ENCODE data around the gene FBN1. TPM values are rescaled to one million over a fixed set of nuclear protein-coding genes. Genes with fewer than 3 reads are reported as not detected.
A peak's percentile ranks its signal among the peaks of the same experiment; 100 is the strongest.

The FBN1 gene
- total RNA-seq, 1 experiment from 2014 or later, result 109 TPM

- DNase-seq (ENCODE audit: low read depth), result peak; percentile 87
Observed at GRCh38 chr15:48520376-48521155, 124.9 kb downstream of the FBN1 start.

GRCh38 chr15:48516121-48516520 lies 129.4 kb downstream of the FBN1 start:
- peak; percentile 40 for DNase-seq (ENCODE audit: low read depth)

DNA sequence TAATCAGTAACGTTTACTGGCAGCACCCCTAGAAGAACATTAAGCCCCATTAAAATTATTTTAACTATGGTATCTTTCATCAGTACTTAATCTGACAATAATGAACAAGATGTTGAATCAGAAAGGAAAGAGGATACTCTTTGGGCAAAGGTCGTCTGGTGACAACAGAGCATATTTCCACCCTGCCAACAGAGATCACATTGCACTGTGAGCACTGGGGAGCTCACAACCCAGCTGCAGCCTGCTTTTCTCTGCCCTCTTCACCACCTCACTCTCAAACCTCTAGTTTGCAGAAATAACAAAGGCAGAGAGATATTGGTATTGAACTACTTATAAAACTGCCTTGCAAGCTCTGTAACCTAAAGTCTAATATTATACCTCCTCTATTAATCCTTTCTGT lies 130.0 kb downstream of the FBN1 start:
- DNase-seq (ENCODE audit: low read depth), result no peak

DNA sequence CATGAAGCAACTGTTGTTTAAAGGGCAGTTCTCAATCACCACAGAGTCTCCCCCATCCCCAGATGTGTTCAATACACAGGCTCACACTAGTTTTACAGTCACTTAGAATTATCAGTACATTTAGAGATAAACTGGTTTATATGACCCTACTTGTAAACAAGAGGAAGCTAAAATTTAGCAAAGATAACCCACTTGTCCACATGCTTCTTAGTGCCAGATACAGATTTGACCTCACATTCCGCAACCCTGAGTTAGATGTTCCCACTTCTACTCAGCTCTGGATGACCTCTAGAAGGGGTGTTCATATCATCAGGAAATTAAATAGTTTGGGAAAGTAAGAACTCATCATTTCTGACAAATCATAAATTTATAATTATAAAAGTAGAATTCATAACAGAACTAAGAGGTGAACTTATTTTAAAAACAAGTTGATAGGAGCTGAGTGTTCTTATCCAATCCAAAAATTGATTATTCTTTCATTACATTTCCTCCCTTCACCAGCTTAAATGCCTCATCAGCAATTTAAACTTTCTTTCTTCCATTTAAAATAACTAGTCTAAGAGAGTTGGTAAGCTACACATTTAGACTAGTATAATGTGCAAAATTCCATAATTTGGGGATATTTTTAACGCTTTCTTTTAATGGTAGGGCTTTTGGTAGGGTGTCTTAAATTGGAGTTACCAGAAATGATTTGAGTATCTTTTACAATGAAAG lies 131.2 kb downstream of the FBN1 start:
- no peak for DNase-seq (ENCODE audit: low read depth)

GRCh38 chr15:48510976-48511375 lies 134.5 kb downstream of the FBN1 start:
- no peak for DNase-seq (ENCODE audit: low read depth)

DNA sequence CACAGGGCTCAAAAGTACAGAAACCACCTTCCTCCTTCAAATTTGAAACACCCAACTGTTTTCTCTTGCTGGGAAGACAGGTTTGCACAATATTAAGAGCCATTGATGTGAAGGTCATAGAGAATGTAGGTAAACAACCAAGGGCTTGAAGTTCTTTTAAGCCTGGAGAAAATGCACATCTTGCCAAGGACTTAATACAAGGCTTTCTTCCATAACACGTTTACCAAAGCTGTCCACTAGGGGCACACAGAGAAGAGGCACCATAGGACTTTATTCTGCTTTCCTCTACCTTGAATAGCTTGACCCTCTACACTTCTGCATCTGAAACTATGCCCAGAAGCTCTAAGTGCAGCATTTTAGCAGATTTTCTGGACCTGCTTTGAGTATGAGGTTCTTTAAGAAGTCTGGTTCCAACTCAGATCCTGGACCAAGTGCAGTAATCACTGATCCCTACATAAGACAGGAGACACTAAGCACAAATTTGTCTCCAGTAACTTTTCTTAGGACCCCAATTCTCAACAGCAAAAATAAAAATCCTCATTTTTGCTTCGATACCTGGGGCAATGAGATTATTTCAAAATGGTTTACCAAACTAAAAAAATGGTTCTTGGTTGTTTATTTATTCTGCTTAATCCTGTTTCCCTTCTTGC lies 138.0 kb downstream of the FBN1 start:
- peak; percentile 63 for DNase-seq (ENCODE audit: low read depth)

GRCh38 chr15:48505067-48505466 lies 140.4 kb downstream of the FBN1 start:
- no peak for DNase-seq (ENCODE audit: low read depth)

DNA sequence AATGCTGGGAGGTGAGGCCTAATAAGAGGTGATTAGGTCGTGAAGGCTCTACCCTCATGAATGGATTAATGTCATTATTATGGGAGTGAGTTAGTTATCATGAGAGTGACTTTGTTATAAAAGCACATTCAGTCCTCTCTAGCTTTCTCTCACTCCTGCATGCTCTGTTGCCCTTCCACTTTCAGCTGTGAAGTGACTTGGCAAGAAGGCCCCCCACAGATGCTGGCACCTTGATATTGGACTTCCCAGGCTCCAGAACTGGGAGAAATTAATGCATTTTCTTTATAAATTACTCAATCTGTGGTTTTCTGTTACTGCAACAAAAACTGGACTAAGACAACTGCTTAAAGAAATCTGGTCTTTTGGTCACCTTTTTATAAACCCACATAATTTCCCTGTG lies 144.3 kb downstream of the FBN1 start:
- DNase-seq (ENCODE audit: low read depth), result no peak

- no peak for DNase-seq (ENCODE audit: low read depth)
Observed at GRCh38 chr15:48500595-48500994, 144.9 kb downstream of the FBN1 start.

- no peak for DNase-seq (ENCODE audit: low read depth)
Observed at GRCh38 chr15:48499978-48500377, 145.5 kb downstream of the FBN1 start.

DNA sequence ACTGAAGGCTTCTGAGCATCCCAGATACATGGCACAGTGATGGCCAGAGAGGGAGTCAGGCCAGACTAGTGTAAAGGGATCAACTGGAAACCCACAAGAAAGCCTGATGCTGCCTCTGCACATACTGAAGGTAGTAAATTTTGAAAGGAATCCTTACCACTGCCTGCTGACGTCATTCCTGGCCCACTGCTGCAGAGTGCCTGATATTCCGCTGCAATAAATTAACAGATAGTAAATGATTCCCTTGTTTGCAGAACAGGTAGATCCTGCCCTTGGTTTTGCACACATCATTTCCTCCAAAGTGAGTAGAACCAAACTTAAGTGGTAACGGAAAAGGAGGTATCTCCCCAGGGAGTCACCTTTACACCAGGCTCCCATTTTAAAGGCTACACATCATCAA lies 146.7 kb downstream of the FBN1 start:
- no peak for DNase-seq (ENCODE audit: low read depth)

GRCh38 chr15:48494631-48495030 lies 150.9 kb downstream of the FBN1 start:
- peak; percentile 83 for DNase-seq (ENCODE audit: low read depth)

DNA sequence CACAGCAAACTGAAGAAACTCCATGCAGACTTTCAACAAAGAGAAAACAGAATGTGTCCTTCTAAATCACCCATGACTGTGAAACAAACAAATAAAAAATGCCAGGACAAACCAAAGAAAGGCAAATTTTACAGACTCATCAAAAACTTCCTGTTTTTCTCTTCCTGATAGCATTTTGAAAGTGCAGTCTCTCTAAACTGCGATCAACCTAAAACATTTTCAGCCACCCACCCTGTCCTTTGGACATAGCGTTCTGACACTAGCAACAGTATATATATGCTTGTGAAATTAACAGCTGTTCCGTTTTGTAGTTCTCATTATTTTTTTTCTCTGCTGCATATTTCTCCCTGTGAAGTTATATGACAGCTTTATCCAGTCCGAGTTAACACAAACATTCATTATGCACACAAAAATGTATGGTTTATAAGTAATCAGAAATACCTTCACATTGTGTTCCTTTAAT lies 151.7 kb downstream of the FBN1 start:
- no peak for DNase-seq (ENCODE audit: low read depth)

- DNase-seq (ENCODE audit: low read depth), result peak; percentile 98
Observed at GRCh38 chr15:48493084-48493762, 152.3 kb downstream of the FBN1 start.

GRCh38 chr15:48486228-48486627 lies 159.3 kb downstream of the FBN1 start:
- DNase-seq (ENCODE audit: low read depth), result no peak

GRCh38 chr15:48481802-48482201 lies 163.7 kb downstream of the FBN1 start:
- DNase-seq (ENCODE audit: low read depth), result no peak

GRCh38 chr15:48479751-48480150 lies 165.8 kb downstream of the FBN1 start:
- DNase-seq (ENCODE audit: low read depth), result no peak

DNA sequence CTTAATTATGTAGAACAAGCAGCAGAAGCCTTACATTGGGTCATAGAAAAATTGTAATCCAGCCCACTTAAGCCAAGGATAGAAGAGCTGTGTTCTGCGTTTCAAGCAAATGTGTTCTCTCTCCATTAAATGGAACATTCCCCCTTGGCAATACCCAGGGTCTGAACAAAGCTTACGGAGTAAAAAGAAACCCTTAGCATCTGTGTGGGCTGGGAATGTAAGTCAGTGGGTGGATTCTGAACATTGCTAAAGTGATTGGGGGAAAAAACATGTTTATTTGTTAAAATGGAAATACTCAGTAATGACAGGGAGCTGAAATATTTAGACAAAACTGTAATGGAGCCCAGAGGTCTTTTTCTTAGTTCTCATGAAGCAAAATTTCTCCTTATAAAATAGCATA lies 166.9 kb downstream of the FBN1 start:
- DNase-seq (ENCODE audit: low read depth), result no peak

DNA sequence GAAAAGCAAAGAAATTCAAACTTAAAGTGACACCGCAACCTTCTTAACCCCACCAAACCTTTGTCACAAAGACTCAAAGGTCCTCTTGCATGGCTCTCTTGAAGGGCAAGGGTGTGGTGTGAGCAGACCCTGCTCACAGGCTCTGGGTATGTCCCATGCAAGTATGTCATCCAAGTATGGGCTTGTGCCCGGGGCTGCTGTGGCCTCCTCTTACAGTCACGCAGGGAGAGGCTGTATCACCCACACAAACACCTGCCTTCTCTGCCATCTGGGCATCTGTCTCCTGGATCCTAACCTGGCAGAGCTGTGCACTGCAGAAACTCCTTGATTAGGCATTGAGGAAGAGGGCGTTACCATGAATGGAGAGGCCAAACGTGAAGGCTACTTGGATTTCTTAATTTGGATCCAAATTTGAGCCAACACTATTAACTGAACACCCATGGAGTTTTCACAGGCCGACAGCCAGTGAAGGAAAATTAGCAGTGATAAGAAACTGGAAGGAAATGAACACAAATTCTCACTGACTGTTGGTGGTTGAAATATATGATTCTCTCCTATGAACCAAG lies 167.6 kb downstream of the FBN1 start:
- no peak for DNase-seq (ENCODE audit: low read depth)

- no peak for DNase-seq (ENCODE audit: low read depth)
Observed at GRCh38 chr15:48475600-48476395, 169.7 kb downstream of the FBN1 start.

DNA sequence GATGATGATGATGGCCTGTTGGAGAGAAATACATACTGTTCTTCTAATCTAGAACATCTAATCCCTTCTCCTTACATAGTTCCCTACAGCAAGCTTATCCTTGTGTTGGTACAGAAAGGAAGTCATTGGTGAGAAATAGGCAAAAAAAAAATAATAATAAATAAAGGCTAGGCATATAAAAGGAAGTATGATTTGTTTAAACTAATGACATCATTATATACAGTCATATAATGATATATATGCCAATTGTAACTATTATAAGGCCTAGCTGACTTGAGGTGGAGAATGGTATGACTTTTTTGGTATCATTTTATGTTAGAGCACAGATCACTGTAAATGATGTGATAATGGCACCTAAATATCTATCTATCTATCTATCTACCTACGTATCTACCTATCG lies 171.8 kb downstream of the FBN1 start:
- no peak for DNase-seq (ENCODE audit: low read depth)

Measured in LHCN-M2 (cell line).